MM.1S (cell line): ENCODE data around the gene IRF1.

Source experiments
- DNase-seq: peaks from one replicate; pipeline ENCODE4 v3.0.0-alpha.2; 2015
- H2AFZ ChIP-seq: fragments of 300-600 bp; sonication (generic); 2 replicates; pipeline ENCODE4 v1.6.0; 2016; ENCODE audit warnings: antibody characterized with exemption, low read length
- H3F3A ChIP-seq: fragments of 300-600 bp; sonication (generic); 2 replicates; pipeline ENCODE4 v1.6.1; 2016; ENCODE audit warnings: mild to moderate bottlenecking, antibody characterized with exemption, low read length, moderate library complexity, mixed read lengths; ENCODE audit not compliant: insufficient read depth
- H3K27ac ChIP-seq: fragments of 300-600 bp; sonication (generic); 2 replicates; pipeline ENCODE4 v1.5.1; 2016; ENCODE audit warnings: mild to moderate bottlenecking, low read length
- H3K27me3 ChIP-seq: fragments of 300-600 bp; sonication (generic); replicated peaks from 2 replicates; pipeline ENCODE4 v1.6.0; 2016; ENCODE audit warnings: low read length; ENCODE audit not compliant: insufficient read depth
- H3K36me3 ChIP-seq: fragments of 300-600 bp; sonication (generic); replicated peaks from 2 replicates; pipeline ENCODE4 v1.6.1; 2016; ENCODE audit warnings: mild to moderate bottlenecking, low read length, mixed read lengths; ENCODE audit not compliant: insufficient read depth
- H3K4me1 ChIP-seq: fragments of 300-600 bp; sonication (generic); 2 replicates; pipeline ENCODE4 v1.6.1; 2016; ENCODE audit warnings: low read length, mixed read lengths
- H3K4me2 ChIP-seq: fragments of 300-600 bp; sonication (generic); 2 replicates; pipeline ENCODE4 v1.6.0; 2016; ENCODE audit warnings: low read depth, low read length
- H3K4me3 ChIP-seq: fragments of 300-600 bp; sonication (generic); 2 replicates; pipeline ENCODE4 v1.5.1; 2016; ENCODE audit warnings: low read length, mixed read lengths
- H3K79me2 ChIP-seq: fragments of 300-600 bp; sonication (generic); 2 replicates; pipeline ENCODE4 v1.6.1; 2016; ENCODE audit warnings: mixed run types, low read length, mixed read lengths
- H3K9ac ChIP-seq: fragments of 300-600 bp; sonication (generic); 2 replicates; pipeline ENCODE4 v1.6.1; 2016; ENCODE audit warnings: low read length, mixed read lengths
- H3K9me2 ChIP-seq: fragments of 300-600 bp; sonication (generic); replicated peaks from 2 replicates; pipeline ENCODE4 v1.6.1; 2016; ENCODE audit warnings: mild to moderate bottlenecking, low read length, mixed read lengths; ENCODE audit not compliant: insufficient read depth
- H3K9me3 ChIP-seq: fragments of 300-600 bp; sonication (generic); replicated peaks from 2 replicates; pipeline ENCODE4 v1.6.1; 2016; ENCODE audit warnings: mild to moderate bottlenecking, low read length, mixed read lengths; ENCODE audit not compliant: insufficient read depth
- H4K20me1 ChIP-seq: fragments of 300-600 bp; sonication (generic); 2 replicates; pipeline ENCODE4 v1.6.1; 2016; ENCODE audit warnings: mild to moderate bottlenecking, low read length, moderate library complexity, mixed read lengths; ENCODE audit not compliant: insufficient read depth
- CTCF ChIP-seq: fragments of 300-600 bp; sonication (generic); IDR thresholded peaks from 2 replicates; pipeline ENCODE4 v1.5.1; 2016; ENCODE audit warnings: antibody characterized with exemption, low read length, mixed read lengths
- EZH2 ChIP-seq: fragments of 300-600 bp; sonication (generic); optimal IDR thresholded peaks from 2 replicates; pipeline ENCODE3; 2017; ENCODE audit warnings: low read depth, mild to moderate bottlenecking, antibody characterized with exemption, low read length, mixed read lengths
- EZH2phosphoT487 ChIP-seq: fragments of 300-600 bp; sonication (generic); IDR thresholded peaks from 2 replicates; pipeline ENCODE4 v1.6.1; 2018; ENCODE audit warnings: antibody characterized with exemption, low read length

IRF1 gene

DNA sequence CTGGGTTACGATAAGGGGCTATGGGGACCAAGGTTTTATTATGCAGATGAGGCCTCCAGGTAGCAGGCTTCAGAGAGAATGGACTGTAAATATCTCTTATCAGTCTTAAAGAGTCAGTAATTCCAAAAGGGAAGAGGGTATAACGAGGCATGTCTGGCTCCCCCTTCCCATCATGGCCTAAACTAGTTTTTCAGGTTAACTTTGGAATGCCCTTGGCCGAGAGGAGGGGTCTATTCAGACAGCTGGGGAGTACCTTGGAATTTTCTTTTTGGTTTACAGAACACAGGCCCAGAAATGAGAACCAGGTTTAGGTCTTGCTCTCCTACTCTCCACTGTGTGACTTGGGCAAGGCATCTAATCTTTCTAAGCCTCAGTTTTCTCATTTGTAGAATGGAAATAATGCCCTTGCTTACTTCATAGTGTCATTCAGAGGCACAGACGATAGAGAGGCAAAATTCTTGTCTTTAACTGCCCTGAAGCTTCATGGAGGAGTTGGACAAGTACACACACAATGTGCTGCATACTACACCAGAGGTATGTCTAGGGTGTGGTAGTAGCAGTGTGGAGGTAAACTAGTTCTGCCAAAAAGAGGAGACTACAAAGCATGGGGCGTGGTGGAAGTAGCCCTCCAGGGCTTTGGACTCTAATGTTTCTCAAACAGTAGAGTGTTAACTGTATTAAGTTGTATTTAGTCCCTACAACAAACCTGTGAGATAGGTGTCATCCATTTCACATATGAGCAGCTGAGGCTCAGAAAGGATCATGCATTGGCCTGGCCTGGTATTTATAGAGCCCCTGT is 45.5 kb downstream of the IRF1 start:
- H3K27ac ChIP-seq: no peak overlapping the region

GRCh38 chr5:132444061-132444460 is 46.5 kb downstream of the IRF1 start:
- Histone ChIP-seq H3K36me3 (no peaks in the 10 kb centered on the region), H2AFZ (no peak overlapping the region), H3K4me3 (no peak overlapping the region), H3K27me3 (no peaks in the 10 kb centered on the region), H3K9me2 (no peaks in the 10 kb centered on the region), H3K9ac (no peak overlapping the region), H3K4me1 (0 out of 2 replicates have a peak, but pooled peaks cover 4% of the 10 kb centered on the region), H4K20me1 (no peaks in the 10 kb centered on the region), H3K27ac (no peak overlapping the region), H3K9me3 (no peaks in the 10 kb centered on the region), H3K4me2 (no peak overlapping the region), H3K79me2 (peaks cover 98% of the 10 kb centered on the region), H3F3A (no peaks in the 10 kb centered on the region)
- TF ChIP-seq CTCF: no peak
- TF ChIP-seq EZH2phosphoT487: no peak
- no peak for TF ChIP-seq EZH2
- no peak for DNase-seq

More for the DNA sequence above, 45.5 kb downstream of the IRF1 start:
- H3K9ac ChIP-seq: no peak overlapping the region
- no peak overlapping the region for H2AFZ ChIP-seq
- no peak overlapping the region for H3K4me3 ChIP-seq
- H3K79me2 ChIP-seq: peaks cover 97% of the 10 kb centered on the region
- no peaks in the 10 kb centered on the region for H3K27me3 ChIP-seq
- no peaks in the 10 kb centered on the region for H3K9me3 ChIP-seq
- H3K9me2 ChIP-seq: no peaks in the 10 kb centered on the region
- H3K36me3 ChIP-seq: peaks cover 6% of the 10 kb centered on the region; the same call in 1 of the 2 replicates
- H3K4me1 ChIP-seq: 0 out of 2 replicates have a peak, but pooled peaks cover 3% of the 10 kb centered on the region
- H4K20me1 ChIP-seq: no peaks in the 10 kb centered on the region
- H3K4me2 ChIP-seq: no peak overlapping the region
- TF ChIP-seq EZH2: no peak
- no peak for TF ChIP-seq CTCF
- no peak for TF ChIP-seq EZH2phosphoT487
- H3F3A ChIP-seq: no peaks in the 10 kb centered on the region
- no peak for DNase-seq

GRCh38 chr5:132439521-132440089 is 51.0 kb downstream of the IRF1 start:
- H3K79me2 ChIP-seq: peaks cover 99% of the 10 kb centered on the region
- H3K27me3 ChIP-seq: no peaks in the 10 kb centered on the region
- DNase-seq: no peak
- no peak overlapping the region for H3K27ac ChIP-seq
- H2AFZ ChIP-seq: no peak overlapping the region
- peaks cover 40% of the 10 kb centered on the region for H3K4me1 ChIP-seq
- H4K20me1 ChIP-seq: no peaks in the 10 kb centered on the region
- H3K36me3 ChIP-seq: no peaks in the 10 kb centered on the region
- H3K9me3 ChIP-seq: no peaks in the 10 kb centered on the region
- TF ChIP-seq EZH2phosphoT487: no peak
- no peak for TF ChIP-seq EZH2
- no peak for TF ChIP-seq CTCF
- peaks cover 9% of the 10 kb centered on the region for H3F3A ChIP-seq
- no peak overlapping the region for H3K4me3 ChIP-seq
- no peak overlapping the region for H3K9ac ChIP-seq
- H3K4me2 ChIP-seq: no peak overlapping the region
- H3K9me2 ChIP-seq: no peaks in the 10 kb centered on the region
